IgD-negative memory B cell (primary cell): Measurements from ENCODE around the gene PTPA. TPM values are rescaled to one million over a fixed set of nuclear protein-coding genes. Genes with fewer than 3 reads are reported as not detected.
"Not testable (repeated sequence)": the region's sequence is repeated elsewhere in the genome, so short reads cannot be mapped to it uniquely, and the experiment has no call there.

Experiments used
- H3K27ac Mint-ChIP-seq, 3 donors: one replicate each; pipeline ENCODE4 v1.8.0; 2020 to 2022; ENCODE audit warnings: mild to moderate bottlenecking in 3 of 3, mixed read lengths in 3 of 3, moderate library complexity in 1 of 3
- H3K27me3 Mint-ChIP-seq: one replicate; pipeline ENCODE4 v1.8.0; 2021; ENCODE audit warnings: mixed read lengths
- H3K36me3 Mint-ChIP-seq: one replicate; pipeline ENCODE4 v1.8.0; 2020; ENCODE audit warnings: mild to moderate bottlenecking, mixed read lengths
- H3K4me1 Mint-ChIP-seq, 3 donors: one replicate each; pipeline ENCODE4 v1.8.0; 2020 to 2022; ENCODE audit warnings: mixed read lengths in 3 of 3, mild to moderate bottlenecking in 1 of 3
- H3K4me3 Mint-ChIP-seq, 4 donors: one replicate each; pipeline ENCODE4 v1.8.0; 2020 to 2022; ENCODE audit warnings: mild to moderate bottlenecking in 4 of 4, mixed read lengths in 4 of 4, moderate library complexity in 3 of 4
- H3K9me3 Mint-ChIP-seq, 3 donors: one replicate each; pipeline ENCODE4 v1.8.0; 2020 to 2021; ENCODE audit warnings: mixed read lengths in 3 of 3, mild to moderate bottlenecking in 1 of 3
- polyA plus RNA-seq: library from polyadenylated mRNA; unstranded; fragments of 300-500 nt; fragmentation: Illumina TruSeq; gene quantifications from one replicate; pipeline ENCODE4 v1.2.3, GENCODE V29; 2021

Gene PTPA
- polyA plus RNA-seq, 1 donor from 2014 or later: 12.2 TPM

DNA sequence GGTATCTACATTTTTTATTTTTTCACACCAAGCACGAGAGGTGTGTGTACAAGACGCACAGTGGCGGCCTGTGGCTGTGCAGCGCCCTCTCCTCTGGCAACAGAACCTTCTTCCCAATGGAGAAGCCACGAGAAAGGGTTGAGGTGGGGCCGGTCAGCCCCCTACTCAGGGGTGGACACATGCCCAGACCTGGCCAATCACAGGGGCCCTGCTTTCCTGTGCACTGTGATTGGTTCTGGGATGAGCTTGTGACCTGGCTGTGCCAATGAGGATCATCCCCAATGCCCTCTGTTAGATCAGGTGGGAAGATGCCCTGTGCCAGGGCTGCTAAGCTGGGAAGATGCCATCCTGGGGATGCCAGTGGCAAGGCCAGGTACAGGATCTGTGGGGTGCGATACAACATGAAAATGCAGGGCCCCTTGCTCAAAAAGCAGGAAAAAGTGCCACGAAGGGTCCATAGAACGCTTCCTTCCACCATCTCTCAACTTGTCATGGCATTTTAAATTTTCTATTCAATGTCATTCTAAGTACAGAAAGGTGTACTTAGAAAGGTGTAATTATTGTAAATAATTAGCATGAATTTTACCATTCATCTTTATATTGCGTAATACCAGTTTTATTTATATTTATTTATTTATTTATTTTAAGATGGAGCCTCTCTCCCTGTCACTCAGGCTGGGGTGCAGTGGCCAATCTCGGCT lies 51.4 kb downstream of the PTPA start:
- Mint-ChIP-seq H3K36me3 (peaks cover 3% of the 10 kb centered on the region), H3K27ac (no peak overlapping the region), H3K4me3 (no peak overlapping the region), H3K27me3 (peaks cover 3% of the 10 kb centered on the region), H3K9me3 (no peaks in the 10 kb centered on the region), H3K4me1 (peaks cover 0 to 4% (median 0%) of the 10 kb centered on the region in 3 donors)

DNA sequence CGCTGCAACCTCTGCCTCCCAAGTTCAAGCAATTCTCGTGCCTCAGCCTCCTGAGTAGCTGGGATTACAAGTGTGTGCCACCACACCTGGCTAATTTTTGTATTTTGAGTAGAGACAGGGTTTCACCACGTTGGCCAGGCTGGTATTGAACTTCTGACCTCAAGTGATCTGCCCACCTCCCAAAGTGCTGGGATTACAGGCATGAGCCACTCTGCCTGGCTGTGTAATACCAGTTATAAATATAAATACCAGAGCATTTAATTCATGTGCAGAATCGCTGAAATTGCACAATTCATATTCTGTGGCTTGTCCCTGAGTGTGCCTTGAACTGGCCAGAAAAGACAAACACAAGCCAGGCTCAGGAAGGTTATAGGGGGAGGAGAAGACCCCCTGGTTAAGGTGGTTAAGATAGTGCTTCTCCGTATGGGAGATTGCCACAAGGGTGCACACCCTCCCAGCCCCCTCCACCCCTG lies 52.0 kb downstream of the PTPA start:
- H3K27ac Mint-ChIP-seq, H3K9me3 Mint-ChIP-seq: not testable (repeated sequence)

DNA sequence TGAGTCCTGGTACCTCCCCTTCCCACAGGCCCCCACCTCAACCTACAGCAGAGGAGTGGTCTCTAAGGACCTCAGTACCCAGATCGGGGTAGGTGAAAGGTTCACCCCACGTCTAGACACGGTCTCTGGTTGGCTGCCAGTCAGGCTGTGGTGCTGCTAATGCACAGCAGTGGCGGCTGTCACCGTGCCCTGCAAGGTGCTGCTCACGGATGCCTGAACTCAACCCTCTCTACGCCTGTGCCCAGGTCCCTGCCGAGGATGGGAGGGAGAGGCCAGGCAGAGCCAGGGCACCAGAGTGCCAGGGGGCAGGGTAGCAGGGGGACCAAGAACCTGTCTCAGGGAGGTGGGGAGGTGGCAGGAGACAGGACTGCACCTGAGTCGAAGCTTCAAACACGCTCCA lies 52.5 kb downstream of the PTPA start:
- Mint-ChIP-seq H3K4me1 (peaks cover 0 to 8% (median 4%) of the 10 kb centered on the region in 3 donors), H3K9me3 (no peaks in the 10 kb centered on the region), H3K27ac (no peak overlapping the region), H3K4me3 (no peak overlapping the region), H3K27me3 (peaks cover 10% of the 10 kb centered on the region), H3K36me3 (peaks cover 3% of the 10 kb centered on the region)

More for the DNA sequence above, 52.0 kb downstream of the PTPA start:
- not testable (repeated sequence) for H3K36me3 Mint-ChIP-seq, H3K4me1 Mint-ChIP-seq, H3K27me3 Mint-ChIP-seq, H3K4me3 Mint-ChIP-seq

DNA sequence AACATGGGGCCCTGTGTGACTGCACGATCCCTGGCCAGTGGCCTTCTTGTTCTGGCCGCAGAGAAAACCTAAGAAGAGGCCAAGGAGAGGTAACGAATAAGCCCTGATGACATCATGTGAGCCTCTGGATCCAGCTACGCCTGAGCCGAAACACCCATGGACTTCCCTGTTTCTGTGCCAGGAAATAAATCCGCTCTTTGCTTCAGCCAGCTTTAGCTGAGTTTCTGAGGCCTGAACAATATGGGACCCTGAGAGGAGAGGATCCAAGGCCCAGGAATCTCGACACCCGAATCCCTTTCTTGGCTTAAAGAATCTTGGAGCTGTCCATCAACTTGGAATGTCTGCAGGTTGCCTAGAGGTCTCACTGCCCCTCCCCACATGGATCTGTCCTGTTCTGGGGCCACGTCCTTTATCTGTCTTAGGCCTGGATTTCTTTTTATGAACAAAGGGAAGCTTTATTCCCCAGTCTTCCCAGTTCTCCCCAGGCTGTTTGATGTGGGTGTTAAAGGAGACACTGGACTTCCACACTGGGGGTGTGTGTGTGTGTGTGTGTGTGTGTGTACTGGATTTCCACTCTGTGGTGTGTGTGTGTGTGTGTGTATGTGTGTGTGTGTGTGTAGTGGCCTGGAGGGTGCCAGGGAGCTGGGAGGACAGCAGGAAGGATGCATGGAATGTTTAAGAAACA lies 53.2 kb downstream of the PTPA start:
- Mint-ChIP-seq H3K4me1 (peaks cover 0 to 8% (median 4%) of the 10 kb centered on the region in 3 donors), H3K9me3 (no peaks in the 10 kb centered on the region), H3K27ac (no peak overlapping the region), H3K4me3 (no peak overlapping the region), H3K27me3 (peaks cover 10% of the 10 kb centered on the region), H3K36me3 (no peaks in the 10 kb centered on the region)

DNA sequence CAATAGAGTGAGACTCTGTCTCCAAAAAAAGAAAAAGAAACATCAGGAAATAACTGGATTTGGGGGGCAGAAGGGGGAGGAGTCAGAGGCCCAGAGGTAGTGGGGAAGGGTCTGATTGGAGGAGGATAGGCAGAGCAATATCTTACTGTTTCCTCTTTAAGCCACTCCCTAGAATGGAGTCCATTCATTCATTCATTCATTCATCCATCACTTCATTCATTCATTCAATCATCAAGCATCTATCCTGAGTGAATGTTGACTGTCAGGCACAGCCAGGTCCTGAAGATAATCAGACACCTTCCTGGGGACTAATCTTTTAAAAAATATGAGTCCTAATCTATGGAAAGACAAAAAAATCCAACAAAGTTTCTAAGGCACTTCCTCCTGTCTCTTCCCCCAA lies 54.0 kb downstream of the PTPA start:
- H3K27me3 Mint-ChIP-seq: peaks cover 10% of the 10 kb centered on the region
- H3K4me3 Mint-ChIP-seq: no peak overlapping the region
- H3K4me1 Mint-ChIP-seq: peaks cover 0 to 8% (median 4%) of the 10 kb centered on the region in 3 donors
- H3K27ac Mint-ChIP-seq: no peak overlapping the region
- no peaks in the 10 kb centered on the region for H3K9me3 Mint-ChIP-seq
- no peaks in the 10 kb centered on the region for H3K36me3 Mint-ChIP-seq

DNA sequence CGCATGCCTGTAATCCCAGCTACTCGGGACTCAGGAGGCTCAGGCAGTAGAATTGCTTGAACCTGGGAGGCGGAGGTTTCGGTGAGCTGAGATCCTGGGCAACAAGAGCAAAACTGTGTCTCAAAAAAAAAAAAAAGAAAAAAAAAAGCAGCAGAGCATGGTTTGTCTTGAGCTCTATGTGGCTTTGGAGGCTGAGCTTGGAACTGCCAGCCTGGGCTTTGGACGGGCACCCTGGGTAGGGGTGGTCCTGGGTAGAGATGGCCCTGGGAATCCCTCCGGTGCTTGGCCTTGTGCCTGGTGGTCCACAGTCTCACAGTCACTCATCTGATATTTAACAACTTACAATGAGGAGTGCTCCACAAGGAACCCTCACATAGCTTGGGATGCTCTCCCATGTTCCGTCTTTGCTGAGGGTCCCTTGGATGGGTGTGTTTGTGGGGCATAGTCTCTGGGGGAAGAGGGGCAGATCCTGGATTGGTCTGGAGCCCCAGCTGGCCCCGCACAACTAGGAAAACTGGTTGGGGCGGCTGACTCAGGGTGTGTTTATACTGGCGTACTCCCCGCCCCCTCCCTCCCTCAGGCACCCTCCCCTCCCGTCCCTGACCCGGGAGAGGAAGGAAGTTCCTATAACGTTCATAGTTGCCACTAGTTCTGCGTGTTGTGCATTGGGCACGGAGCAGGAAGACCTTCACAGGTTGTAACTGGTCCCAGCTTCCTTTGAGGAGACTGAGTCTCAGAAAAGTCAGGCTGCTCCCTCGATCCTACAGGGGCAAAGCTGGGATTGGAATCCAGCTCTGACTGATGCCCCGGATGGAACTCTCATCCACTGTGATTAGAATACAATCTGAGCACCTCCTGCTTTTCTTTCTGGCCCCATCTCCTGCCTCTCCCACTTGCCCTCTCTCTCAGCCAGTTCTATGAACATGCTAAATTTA lies 55.7 kb downstream of the PTPA start:
- H3K36me3 Mint-ChIP-seq: no peaks in the 10 kb centered on the region
- H3K27ac Mint-ChIP-seq: peak overlapping the region in 1 of 3 donors; percentile 93

DNA sequence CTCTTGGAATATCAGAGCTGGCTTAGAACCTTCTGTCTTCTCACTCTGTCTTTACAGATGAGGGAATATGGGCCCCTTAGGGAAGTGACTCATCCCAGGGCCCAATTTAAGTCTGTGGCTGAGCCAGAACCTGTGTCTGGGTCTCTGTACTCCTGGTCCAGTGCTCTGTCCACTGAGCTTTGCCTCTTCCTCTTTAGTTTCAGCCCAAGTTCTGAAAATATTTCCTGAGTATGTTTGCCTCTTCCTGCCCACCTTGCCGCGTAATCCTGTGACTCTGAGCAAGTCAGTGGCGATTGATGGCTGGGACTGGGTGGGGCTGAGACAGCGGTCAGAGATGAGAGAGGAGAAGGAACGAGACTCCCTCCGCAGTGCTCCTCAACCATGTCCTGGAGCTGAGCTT lies 59.0 kb downstream of the PTPA start:
- no peaks in the 10 kb centered on the region for H3K9me3 Mint-ChIP-seq
- peaks cover 29% of the 10 kb centered on the region for H3K27me3 Mint-ChIP-seq
- peak overlapping the region in 1 of 4 donors; percentile 66 for H3K4me3 Mint-ChIP-seq
- H3K27ac Mint-ChIP-seq: peak overlapping the region in 1 of 3 donors; percentile 82
- peaks cover 0 to 9% (median 4%) of the 10 kb centered on the region in 3 donors for H3K4me1 Mint-ChIP-seq
- no peaks in the 10 kb centered on the region for H3K36me3 Mint-ChIP-seq

More for the DNA sequence above, 55.7 kb downstream of the PTPA start:
- Mint-ChIP-seq H3K4me3 (peak overlapping the region in 2 of 4 donors; percentile 6 to 49), H3K4me1 (peaks cover 0 to 8% (median 4%) of the 10 kb centered on the region in 3 donors), H3K27me3 (peaks cover 15% of the 10 kb centered on the region), H3K9me3 (no peaks in the 10 kb centered on the region)

DNA sequence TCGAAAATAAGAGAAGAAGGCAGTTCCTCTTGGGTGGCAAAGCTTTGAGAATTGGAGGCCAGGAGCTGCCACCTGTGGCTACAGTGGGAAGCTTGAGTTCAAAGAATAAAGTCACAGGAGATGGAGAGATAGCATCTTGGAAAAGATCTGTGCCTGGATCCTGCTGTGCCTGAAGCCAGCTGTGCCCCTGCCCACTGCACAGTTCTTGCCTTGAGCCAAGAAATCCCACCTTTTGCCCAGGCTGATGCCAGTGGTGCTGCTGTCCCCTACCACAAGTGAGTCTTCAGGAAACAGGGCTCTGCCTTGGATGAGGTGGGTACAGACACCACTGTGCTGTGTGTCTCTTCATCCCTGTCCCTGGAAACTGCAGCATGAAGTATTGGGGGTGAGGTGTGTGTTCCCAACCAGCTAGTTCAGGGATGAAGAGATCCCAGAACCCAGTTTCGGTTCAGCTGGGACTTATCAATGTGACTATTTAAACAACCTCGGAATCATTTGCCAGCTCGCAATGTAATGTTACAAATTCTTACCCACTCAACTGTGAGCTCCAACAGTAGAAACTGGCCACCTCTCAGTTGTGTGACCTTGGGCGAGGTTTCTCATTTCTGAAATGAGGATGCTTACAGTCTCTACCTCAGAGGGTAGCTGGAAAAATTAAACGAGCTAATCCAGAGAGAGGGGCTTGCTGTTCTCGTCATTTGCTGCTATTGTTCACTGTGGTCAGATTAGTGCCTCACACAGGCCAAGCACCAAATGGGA lies 61.0 kb downstream of the PTPA start:
- H3K4me3 Mint-ChIP-seq: peak overlapping the region in 1 of 4 donors; percentile 65
- no peak overlapping the region for H3K27ac Mint-ChIP-seq
- H3K27me3 Mint-ChIP-seq: peaks cover 28% of the 10 kb centered on the region
- no peaks in the 10 kb centered on the region for H3K9me3 Mint-ChIP-seq
- peaks cover 3 to 11% (median 10%) of the 10 kb centered on the region in 3 donors for H3K4me1 Mint-ChIP-seq
- H3K36me3 Mint-ChIP-seq: no peaks in the 10 kb centered on the region

DNA sequence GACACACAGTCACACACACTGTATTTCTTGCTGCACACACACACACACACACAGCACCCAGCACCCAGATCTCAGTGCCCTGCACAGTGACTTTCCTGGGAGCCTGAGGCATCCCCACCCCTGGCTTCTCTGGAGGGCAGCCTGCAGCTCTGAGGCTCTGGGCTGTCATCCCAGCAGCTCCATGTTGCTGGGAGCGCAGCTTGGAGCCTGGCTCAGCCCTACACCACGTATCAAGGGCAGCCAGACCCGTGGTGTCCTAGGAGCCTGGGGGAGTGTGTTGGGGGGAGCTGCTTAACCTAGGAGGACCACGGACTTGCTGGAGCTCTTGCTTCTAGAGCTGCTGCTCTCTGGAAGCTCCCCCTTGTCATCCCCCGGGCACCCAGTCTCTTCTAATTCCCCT lies 61.6 kb downstream of the PTPA start:
- Mint-ChIP-seq H3K4me3 (peak overlapping the region in 1 of 4 donors; percentile 65), H3K4me1 (peaks cover 3 to 10% (median 7%) of the 10 kb centered on the region in 3 donors), H3K27ac (no peak overlapping the region), H3K27me3 (peaks cover 26% of the 10 kb centered on the region), H3K36me3 (no peaks in the 10 kb centered on the region), H3K9me3 (no peaks in the 10 kb centered on the region)

DNA sequence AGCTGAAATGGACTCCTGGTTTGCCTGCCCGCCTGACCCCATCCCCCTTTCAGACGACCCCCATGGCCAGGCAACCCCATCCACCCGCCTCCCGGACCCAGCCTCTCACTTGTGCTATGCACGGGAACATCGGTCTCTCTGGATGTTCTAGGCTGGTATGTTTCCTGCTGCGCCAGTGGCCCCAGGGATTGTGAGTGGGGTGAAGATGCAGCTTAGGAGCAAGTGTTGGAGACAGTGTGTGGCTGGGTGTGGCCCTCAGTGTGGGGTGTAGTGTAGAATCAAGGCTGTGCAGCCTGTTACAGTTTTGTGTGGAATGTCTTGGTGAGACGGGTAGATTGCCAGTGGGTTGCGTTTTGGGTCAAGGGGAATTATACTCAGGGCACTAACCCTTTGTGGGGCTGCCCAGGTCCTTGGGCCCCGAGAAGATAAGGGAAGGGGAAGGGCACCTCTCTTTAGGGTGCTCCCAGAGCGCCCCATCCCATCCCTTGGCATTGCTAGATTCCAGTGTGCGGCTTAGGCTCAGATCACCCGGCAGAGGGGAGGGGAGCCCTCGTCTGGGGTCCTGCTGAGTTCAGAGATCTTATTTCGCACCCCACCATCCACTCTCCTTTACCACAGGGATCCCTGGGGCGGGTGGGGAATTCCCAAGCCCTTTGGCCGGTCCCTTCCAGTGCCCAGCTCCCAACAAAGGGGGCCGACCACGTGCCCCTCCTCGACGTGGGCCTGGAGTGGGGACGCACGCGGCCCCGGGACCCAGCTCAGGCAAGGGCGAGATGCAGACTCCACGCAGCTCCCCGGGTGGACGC lies 62.3 kb downstream of the PTPA start:
- no peaks in the 10 kb centered on the region for H3K36me3 Mint-ChIP-seq
- peaks cover 3 to 7% (median 5%) of the 10 kb centered on the region in 3 donors for H3K4me1 Mint-ChIP-seq
- H3K27me3 Mint-ChIP-seq: peaks cover 22% of the 10 kb centered on the region
- H3K9me3 Mint-ChIP-seq: no peaks in the 10 kb centered on the region
- peak overlapping the region; percentile 41 to 100 (median 68) for H3K4me3 Mint-ChIP-seq
- peak overlapping the region in 1 of 3 donors; percentile 45 for H3K27ac Mint-ChIP-seq

DNA sequence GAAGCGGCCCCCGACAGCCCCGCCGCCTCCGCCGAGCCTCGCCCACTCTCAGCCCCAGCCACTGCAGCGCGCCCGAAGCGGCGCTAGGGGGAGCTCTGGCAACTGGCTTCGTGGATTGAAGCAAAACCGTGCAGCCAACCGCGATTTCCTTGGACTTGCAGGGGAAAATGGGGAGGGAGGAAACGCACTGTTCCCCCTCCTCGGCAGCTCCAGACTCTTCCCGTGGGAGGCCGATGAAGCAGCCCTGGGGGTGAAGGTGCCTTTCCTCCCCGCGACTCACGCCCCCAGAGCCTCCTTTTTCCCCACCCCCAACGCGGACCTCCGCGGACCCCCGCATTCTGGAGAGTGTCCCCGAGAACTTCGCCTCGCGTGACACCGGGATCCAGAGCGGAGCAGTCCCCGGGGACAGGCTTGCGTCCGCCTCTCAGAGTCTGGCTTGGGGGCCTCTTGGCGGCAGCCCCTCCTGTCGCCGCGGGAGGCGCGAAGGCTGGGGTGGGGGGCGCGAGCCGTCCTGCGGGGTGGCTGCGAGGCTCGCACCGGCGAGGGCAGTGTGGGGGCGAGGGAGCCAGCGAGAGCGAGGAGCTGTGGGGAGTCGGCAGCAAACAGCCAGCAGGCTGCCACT lies 63.0 kb downstream of the PTPA start:
- H3K9me3 Mint-ChIP-seq: no peaks in the 10 kb centered on the region
- peaks cover 3 to 7% (median 5%) of the 10 kb centered on the region in 3 donors for H3K4me1 Mint-ChIP-seq
- H3K4me3 Mint-ChIP-seq: peak overlapping the region; percentile 87 to 100 (median 92)
- peaks cover 19% of the 10 kb centered on the region for H3K27me3 Mint-ChIP-seq
- no peaks in the 10 kb centered on the region for H3K36me3 Mint-ChIP-seq
- peak overlapping the region in 2 of 3 donors; percentile 45 to 69 for H3K27ac Mint-ChIP-seq

DNA sequence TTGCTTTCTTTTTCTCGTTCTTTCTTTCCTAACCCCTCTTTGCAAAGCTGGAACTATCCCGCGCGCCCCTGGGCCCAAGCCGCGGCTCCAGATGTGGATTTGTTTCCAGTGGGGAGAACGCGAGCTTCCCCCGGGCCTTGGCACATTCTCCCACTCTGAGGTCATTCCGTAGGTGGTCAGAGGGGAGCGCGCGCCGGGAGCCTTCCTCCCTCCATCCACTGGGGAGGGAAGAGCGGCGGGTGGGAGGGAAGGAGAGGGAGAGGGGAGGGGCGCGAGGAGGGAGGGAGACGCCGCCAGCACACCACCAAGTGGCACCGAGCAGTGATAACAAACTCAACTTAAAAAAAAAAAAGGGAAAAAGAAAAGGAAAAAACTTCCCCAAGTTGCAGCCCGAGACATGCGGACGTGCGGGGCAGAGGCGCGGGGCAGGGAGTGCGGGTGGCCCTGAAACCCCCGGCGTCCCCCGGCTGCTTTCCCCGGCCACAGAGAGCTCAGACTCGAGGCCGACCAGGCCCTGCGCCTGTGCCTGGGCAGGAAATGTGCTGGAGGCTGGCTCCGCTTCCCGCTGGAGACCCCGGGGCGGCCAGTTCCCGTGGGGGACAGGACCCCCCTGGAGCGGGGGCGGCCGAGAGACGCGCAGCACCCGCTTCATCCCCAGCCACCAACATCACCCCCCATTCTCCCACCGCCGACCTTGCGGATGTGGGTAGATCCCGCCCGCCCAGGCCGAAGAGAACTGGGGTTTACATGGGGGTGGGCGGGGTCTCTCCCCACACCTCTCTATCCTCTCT lies 63.7 kb downstream of the PTPA start:
- Mint-ChIP-seq H3K4me3 (peak overlapping the region; percentile 87 to 100 (median 95)), H3K27ac (peak overlapping the region in 2 of 3 donors; percentile 69 to 93), H3K4me1 (peaks cover 3 to 7% (median 5%) of the 10 kb centered on the region in 3 donors), H3K36me3 (no peaks in the 10 kb centered on the region), H3K9me3 (no peaks in the 10 kb centered on the region), H3K27me3 (peaks cover 19% of the 10 kb centered on the region)
